Mucosa of rectum (tissue), 2 donors: ENCODE data around the gene PRSS8.

ENCODE experiments used
- H3K27ac ChIP-seq, 2 donors: one replicate each; pipeline ENCODE4 v1.7.0; 2013; ENCODE audit warnings: inconsistent platforms in 2 of 2, low read depth in 2 of 2, low read length in 2 of 2
- H3K27me3 ChIP-seq, 2 donors: one replicate each; pipeline ENCODE4 v1.7.0; 2013; ENCODE audit warnings: low read length in 2 of 2; ENCODE audit not compliant: control insufficient read depth in 2 of 2, insufficient read depth in 2 of 2
- H3K36me3 ChIP-seq, 2 donors: one replicate each; pipeline ENCODE4 v1.7.0; 2013; ENCODE audit warnings: low read length in 2 of 2; ENCODE audit not compliant: control insufficient read depth in 2 of 2, insufficient read depth in 2 of 2
- H3K4me1 ChIP-seq, 2 donors: one replicate each; pipeline ENCODE4 v1.7.0; 2013; ENCODE audit warnings: low read length in 2 of 2, mild to moderate bottlenecking in 1 of 2; ENCODE audit not compliant: control insufficient read depth in 2 of 2, insufficient read depth in 2 of 2
- H3K4me3 ChIP-seq, 2 donors: one replicate each; pipeline ENCODE4 v1.7.0; 2013; ENCODE audit warnings: low read length in 2 of 2
- H3K9ac ChIP-seq, 2 donors: one replicate each; pipeline ENCODE4 v1.7.0; 2013; ENCODE audit warnings: low read length in 2 of 2, low read depth in 1 of 2, mild to moderate bottlenecking in 1 of 2
- H3K9me3 ChIP-seq, 2 donors: one replicate each; pipeline ENCODE4 v1.7.0; 2013; ENCODE audit warnings: low read length in 2 of 2; ENCODE audit not compliant: control insufficient read depth in 2 of 2
- donor health status: healthy.
- donor health status: Normal muscosa, but diverticular disease.

The PRSS8 gene

GRCh38 chr16:31112711-31113110 lies 22.8 kb downstream of the PRSS8 start:
- Histone ChIP-seq H3K9me3 (no peaks in the 10 kb centered on the region), H3K27ac (peak overlapping the region; percentile 20 to 68), H3K9ac (no peak overlapping the region), H3K27me3 (no peaks in the 10 kb centered on the region), H3K36me3 (peaks cover 23 to 30% of the 10 kb centered on the region in 2 donors), H3K4me3 (no peak overlapping the region), H3K4me1 (peaks cover 19 to 20% of the 10 kb centered on the region in 2 donors)

GRCh38 chr16:31111881-31112466 lies 23.6 kb downstream of the PRSS8 start:
- peaks cover 19% of the 10 kb centered on the region in 2 donors for H3K4me1 ChIP-seq
- no peaks in the 10 kb centered on the region for H3K9me3 ChIP-seq
- H3K4me3 ChIP-seq: no peak overlapping the region
- no peak overlapping the region for H3K9ac ChIP-seq
- no peaks in the 10 kb centered on the region for H3K27me3 ChIP-seq
- no peak overlapping the region for H3K27ac ChIP-seq
- H3K36me3 ChIP-seq: peaks cover 23 to 30% of the 10 kb centered on the region in 2 donors

GRCh38 chr16:31110106-31111034 lies 25.2 kb downstream of the PRSS8 start:
- Histone ChIP-seq H3K4me3 (no peak overlapping the region), H3K27ac (no peak overlapping the region), H3K36me3 (peaks cover 23 to 30% of the 10 kb centered on the region in 2 donors), H3K9ac (no peak overlapping the region), H3K9me3 (no peaks in the 10 kb centered on the region), H3K4me1 (peaks cover 21 to 22% of the 10 kb centered on the region in 2 donors), H3K27me3 (no peaks in the 10 kb centered on the region)

GRCh38 chr16:31109622-31110021 lies 25.9 kb downstream of the PRSS8 start:
- Histone ChIP-seq H3K4me3 (no peak overlapping the region), H3K9me3 (no peaks in the 10 kb centered on the region), H3K36me3 (peaks cover 23 to 30% of the 10 kb centered on the region in 2 donors), H3K27me3 (no peaks in the 10 kb centered on the region), H3K4me1 (peaks cover 19 to 22% of the 10 kb centered on the region in 2 donors), H3K9ac (no peak overlapping the region), H3K27ac (no peak overlapping the region)

- H3K27me3 ChIP-seq: no peaks in the 10 kb centered on the region
- H3K4me3 ChIP-seq: peak overlapping the region; percentile 74 to 85
- H3K9ac ChIP-seq: peak overlapping the region; percentile 83 to 92
- H3K4me1 ChIP-seq: peaks cover 16 to 21% of the 10 kb centered on the region in 2 donors
- peaks cover 23 to 30% of the 10 kb centered on the region in 2 donors for H3K36me3 ChIP-seq
- peak overlapping the region; percentile 75 to 76 for H3K27ac ChIP-seq
- no peaks in the 10 kb centered on the region for H3K9me3 ChIP-seq
These were observed 26.6 kb downstream of the PRSS8 start for GRCh38 chr16:31108794-31109558.

GRCh38 chr16:31108035-31108793 lies 27.3 kb downstream of the PRSS8 start, which contains the start of gene BCKDK:
BCKDK (plus strand) TSS chr16:31108386; CDS start chr16:31109224, 838 bp downstream.
- H3K36me3 ChIP-seq: peaks cover 23 to 30% of the 10 kb centered on the region in 2 donors
- peak within 1 kb of the TSS; percentile 83 to 92 for H3K9ac ChIP-seq
- H3K27ac ChIP-seq: peak within 1 kb of the TSS; percentile 75 to 76
- peaks cover 12 to 14% of the 10 kb centered on the region in 2 donors for H3K4me1 ChIP-seq
- no peaks in the 10 kb centered on the region for H3K9me3 ChIP-seq
- H3K4me3 ChIP-seq: peak within 1 kb of the TSS; percentile 74 to 85
- no peaks in the 10 kb centered on the region for H3K27me3 ChIP-seq

GRCh38 chr16:31107465-31107867 lies 28.1 kb downstream of the PRSS8 start:
- H3K4me1 ChIP-seq: peaks cover 12 to 13% of the 10 kb centered on the region in 2 donors
- H3K27ac ChIP-seq: peak overlapping the region; percentile 75 to 76
- no peaks in the 10 kb centered on the region for H3K9me3 ChIP-seq
- peak overlapping the region in 1 of 2 donors; percentile 74 for H3K4me3 ChIP-seq
- no peaks in the 10 kb centered on the region for H3K27me3 ChIP-seq
- peaks cover 22 to 29% of the 10 kb centered on the region in 2 donors for H3K36me3 ChIP-seq
- H3K9ac ChIP-seq: no peak overlapping the region

GRCh38 chr16:31106509-31107464 lies 28.7 kb downstream of the PRSS8 start:
- Histone ChIP-seq H3K9ac (no peak overlapping the region), H3K36me3 (peaks cover 15 to 22% of the 10 kb centered on the region in 2 donors), H3K27me3 (no peaks in the 10 kb centered on the region), H3K9me3 (no peaks in the 10 kb centered on the region), H3K27ac (no peak overlapping the region), H3K4me1 (peaks cover 12 to 13% of the 10 kb centered on the region in 2 donors), H3K4me3 (no peak overlapping the region)
